B cell (primary cell): ENCODE measurements around the gene METTL9. TPM values are rescaled to one million over a fixed set of nuclear protein-coding genes. Genes with fewer than 3 reads are reported as not detected.
"Not testable (repeated sequence)": the region's sequence is repeated elsewhere in the genome, so short reads cannot be mapped to it uniquely, and the experiment has no call there.

Experiments used
- ATAC-seq: fragments of 200-7000 bp; cut with Tn5 transposase; one replicate; pipeline ENCODE4 v1.10.0; 2021; ENCODE audit warnings: low read depth, mild to moderate bottlenecking, moderate number of reproducible peaks, moderate library complexity
- CTCF ChIA-PET: fragments of 350-600 bp; sonication (Branson Sonifier 250); formaldehyde crosslinking; loops from one replicate; lab custom pipeline; 2021; ENCODE audit warnings: antibody characterized with exemption, inconsistent platforms; lab: Charles Lee
- POLR2A ChIA-PET: fragments of 350-600 bp; sonication (Branson Sonifier 250); formaldehyde crosslinking; loops from one replicate; lab custom pipeline; 2021; ENCODE audit warnings: antibody characterized with exemption; lab: Charles Lee
- DNase-seq: peaks from one replicate; pipeline ENCODE4 v3.0.0; 2013
- H2AFZ ChIP-seq: 2 replicates; pipeline ENCODE4 v1.6.1; 2012; ENCODE audit warnings: mild to moderate bottlenecking, low read depth, low read length; ENCODE audit not compliant: insufficient read depth, poor library complexity, severe bottlenecking
- H3K27ac ChIP-seq, 2 donors: 1 replicate in 1 of 2; 2 replicates in 1 of 2; pipeline ENCODE4 v1.5.1; 2012 to 2013; ENCODE audit warnings: low read length in 2 of 2, mild to moderate bottlenecking in 2 of 2, moderate library complexity in 1 of 2
- H3K27me3 ChIP-seq, 4 experiments: fragments of 200-600 bp in 1 of 4; sonication (generic) in 1 of 4; replicated peaks in 1 of 4; 1 replicate in 2 of 4; 2 replicates in 2 of 4; pipeline versions ENCODE4 v1.6.1 to v1.7.0; 2013 to 2016; ENCODE audit warnings: low read length in 3 of 4, mild to moderate bottlenecking in 2 of 4, mixed read lengths in 1 of 4, moderate library complexity in 1 of 4; ENCODE audit not compliant: insufficient read depth in 4 of 4, control insufficient read depth in 3 of 4; ENCODE audit errors: control extremely low read depth in 1 of 4
- H3K36me3 ChIP-seq, 2 experiments: replicated peaks in 1 of 2; 1 replicate in 1 of 2; 2 replicates in 1 of 2; pipeline versions ENCODE4 v1.6.1 to v1.7.1; 2013; ENCODE audit warnings: low read length in 1 of 2; ENCODE audit not compliant: insufficient read depth in 2 of 2, control insufficient read depth in 1 of 2; ENCODE audit errors: control extremely low read depth in 1 of 2, extremely low read depth in 1 of 2
- H3K4me1 ChIP-seq, 2 donors: fragments of 200-600 bp in 1 of 2; sonication (generic) in 1 of 2; 1 replicate in 1 of 2; 2 replicates in 1 of 2; pipeline versions ENCODE4 v1.5.1 to v1.6.1; 2013 to 2017; ENCODE audit warnings: low read length in 2 of 2; ENCODE audit not compliant: control insufficient read depth in 2 of 2, insufficient read depth in 2 of 2
- H3K4me2 ChIP-seq: replicated peaks from 2 replicates; pipeline ENCODE3; 2012; ENCODE audit warnings: mild to moderate bottlenecking, low read depth, low read length; ENCODE audit not compliant: poor library complexity, severe bottlenecking
- H3K4me3 ChIP-seq, 5 experiments: fragments of 200-600 bp in 1 of 5; sonication (generic) in 1 of 5; 1 replicate in 3 of 5; 2 replicates in 2 of 5; pipeline versions ENCODE4 v1.5.1 to v1.7.0; 2011 to 2016; ENCODE audit warnings: low read length in 4 of 5, mild to moderate bottlenecking in 4 of 5, low read depth in 2 of 5, control low read depth in 1 of 5, moderate library complexity in 1 of 5; ENCODE audit not compliant: insufficient read depth in 1 of 5; ENCODE audit errors: control extremely low read depth in 1 of 5, extremely low read depth in 1 of 5
- H3K79me2 ChIP-seq: fragments of 200-600 bp; sonication (generic); one replicate; pipeline ENCODE4 v1.6.0; 2016; ENCODE audit warnings: low read length; ENCODE audit not compliant: control insufficient read depth, insufficient read depth
- H3K9ac ChIP-seq: fragments of 200-600 bp; sonication (generic); 2 replicates; pipeline ENCODE4 v1.6.1; 2017; ENCODE audit warnings: mild to moderate bottlenecking, low read length, moderate library complexity
- H3K9me3 ChIP-seq, 3 donors: one replicate each; pipeline versions ENCODE4 v1.6.1 to v1.7.1; 2013; ENCODE audit warnings: low read length in 2 of 3; ENCODE audit not compliant: control insufficient read depth in 2 of 3, insufficient read depth in 1 of 3; ENCODE audit errors: control extremely low read depth in 1 of 3
- H4K20me1 ChIP-seq: 2 replicates; pipeline ENCODE4 v1.6.0; 2012; ENCODE audit warnings: mild to moderate bottlenecking, low read length; ENCODE audit not compliant: insufficient read depth, control insufficient read depth, poor library complexity, severe bottlenecking
- H3K27ac Mint-ChIP-seq: one replicate; pipeline ENCODE4 v1.8.0; 2021; ENCODE audit warnings: mixed read lengths
- H3K27me3 Mint-ChIP-seq: one replicate; pipeline ENCODE4 v1.8.0; 2021; ENCODE audit warnings: mixed read lengths
- H3K4me1 Mint-ChIP-seq: one replicate; pipeline ENCODE4 v1.8.0; 2021; ENCODE audit warnings: mixed read lengths
- H3K4me3 Mint-ChIP-seq: one replicate; pipeline ENCODE4 v1.8.0; 2021; ENCODE audit warnings: mixed read lengths
- H3K9me3 Mint-ChIP-seq: one replicate; pipeline ENCODE4 v1.8.0; 2022; ENCODE audit warnings: mixed read lengths; ENCODE audit not compliant: insufficient read depth
- CTCF ChIP-seq: fragments of 200-600 bp; IDR thresholded peaks from one replicate; pipeline ENCODE4 v1.8.0; 2022; ENCODE audit warnings: antibody characterized with exemption, mild to moderate bottlenecking
- EZH2 ChIP-seq: IDR thresholded peaks from 2 replicates; pipeline ENCODE4 v1.6.1; 2012; ENCODE audit warnings: borderline replicate concordance, low read depth, mild to moderate bottlenecking, moderate library complexity, low read length; ENCODE audit not compliant: insufficient read depth, poor library complexity, severe bottlenecking
- WGBS: methylation state at CpG from one replicate; pipeline ENCODE4 v1.1.5; 2013; ENCODE audit warnings: missing lambda C conversion rate; ENCODE audit not compliant: insufficient coverage; 5-methylcytosine and 5-hydroxymethylcytosine counted together
- intact Hi-C: fragments of 100-400 bp; cut with micrococcal nuclease; formaldehyde crosslinking; loops from one replicate; pipeline ENCODE4 v1.10.0; 2022
- polyA plus RNA-seq: library from polyadenylated mRNA; depleted of rRNA; stranded (reverse); fragments of >200 nt; gene quantifications from 2 replicates; pipeline ENCODE4 v1.2.3, GENCODE V29; 2012
- total RNA-seq, 2 donors: library from RNA; stranded (reverse); fragments of 120-200 nt in 1 of 2; gene quantifications; 1 replicate in 1 of 2; 2 replicates in 1 of 2; pipeline versions ENCODE4 v1.2.3 to v1.2.4, GENCODE V29; 2013 to 2022

METTL9 gene
- total and polyA plus RNA-seq, 2 donors (not counting 1 experiment from before 2014, with no cell fraction given): 34.0 to 57.7 TPM

GRCh38 chr16:21574372-21574771 lies 25.0 kb upstream of the METTL9 start:
- WGBS: 94% methylated on average over 2 of the region's 4 CpGs

GRCh38 chr16:21576323-21576722 lies 23.1 kb upstream of the METTL9 start:
- H3K27me3 ChIP-seq, H3K27ac ChIP-seq, H3K4me3 Mint-ChIP-seq, H3K9me3 Mint-ChIP-seq, H3K4me1 Mint-ChIP-seq, H2AFZ ChIP-seq, intact Hi-C loops, H3K27ac Mint-ChIP-seq, H4K20me1 ChIP-seq, CTCF ChIA-PET, ATAC-seq, H3K4me3 ChIP-seq, H3K4me1 ChIP-seq, DNase-seq, H3K9ac ChIP-seq, H3K9me3 ChIP-seq, H3K79me2 ChIP-seq, H3K4me2 ChIP-seq, H3K36me3 ChIP-seq: not testable (repeated sequence)
- peaks cover 10% of the 10 kb centered on the region for H3K27me3 Mint-ChIP-seq
- 100% methylated on average over 1 of the region's 2 CpGs for WGBS
- POLR2A ChIA-PET: interaction anchor here (0.7 kb wide), 1 partner anchor 1511 kb away, joined by 4 read pairs; no protein-coding TSS in a partner anchor

More at GRCh38 chr16:21574372-21574771, 25.0 kb upstream of the METTL9 start:
- no peak overlapping the region for H3K4me3 Mint-ChIP-seq
- no peak overlapping the region for H2AFZ ChIP-seq
- H3K27me3 Mint-ChIP-seq: peaks cover 15% of the 10 kb centered on the region
- CTCF ChIA-PET: interaction anchor here (0.6 to 1.1 kb wide), 2 partner anchors 66 to 1064 kb away, joined by 4 read pairs; no protein-coding TSS in a partner anchor
- no peaks in the 10 kb centered on the region for H3K79me2 ChIP-seq
- TF ChIP-seq EZH2 (no peak), CTCF (no peak)
- no peak overlapping the region for H3K9ac ChIP-seq
- no peaks in the 10 kb centered on the region for H3K36me3 ChIP-seq
- no peaks in the 10 kb centered on the region for H3K27me3 ChIP-seq
- intact Hi-C loops: no loop called here
- no peaks in the 10 kb centered on the region for H3K4me1 ChIP-seq
- no peak overlapping the region for H3K27ac ChIP-seq
- H3K4me2 ChIP-seq: no peak overlapping the region
- no peak for DNase-seq
- H3K4me3 ChIP-seq: no peak overlapping the region
- POLR2A ChIA-PET: no interaction called here
- ATAC-seq: no peak
- no peaks in the 10 kb centered on the region for H3K4me1 Mint-ChIP-seq
- H3K9me3 Mint-ChIP-seq: no peaks in the 10 kb centered on the region
- H4K20me1 ChIP-seq: no peaks in the 10 kb centered on the region
- H3K27ac Mint-ChIP-seq: no peak overlapping the region
- H3K9me3 ChIP-seq: no peaks in the 10 kb centered on the region

GRCh38 chr16:21577487-21577886 lies 21.9 kb upstream of the METTL9 start:
- H3K27ac Mint-ChIP-seq, ATAC-seq, H4K20me1 ChIP-seq, DNase-seq, H3K4me3 ChIP-seq, H3K36me3 ChIP-seq, H2AFZ ChIP-seq, H3K9me3 ChIP-seq, H3K4me1 Mint-ChIP-seq, H3K27ac ChIP-seq, H3K79me2 ChIP-seq, H3K9me3 Mint-ChIP-seq, H3K27me3 Mint-ChIP-seq, H3K27me3 ChIP-seq, H3K4me3 Mint-ChIP-seq, H3K4me2 ChIP-seq, intact Hi-C loops, H3K4me1 ChIP-seq, H3K9ac ChIP-seq: not testable (repeated sequence)
- no CpG with 5 or more reads among the region's 2 CpGs for WGBS
- ChIA-PET POLR2A (interaction anchor here (0.6 to 0.7 kb wide), 2 partner anchors 1116 to 1457 kb away, joined by 3 to 4 read pairs; no protein-coding TSS in a partner anchor), CTCF (interaction anchor here (10.5 kb wide), 1 partner anchor 128 kb away, joined by 129 read pairs; no protein-coding TSS in a partner anchor)
